HG02973 (cell line): ENCODE results near the gene CCDC141.

Experiments used
- ATAC-seq: cut with Tn5 transposase; IDR thresholded peaks from one replicate; pipeline ENCODE4 v1.9.1; 2021; ENCODE audit warnings: moderate library complexity; ENCODE audit not compliant: unreplicated experiment

Gene CCDC141

GRCh38 chr2:178834086-178834485, 215.9 kb downstream of the CCDC141 start:
- no peak for ATAC-seq

GRCh38 chr2:178833382-178833781, 216.6 kb downstream of the CCDC141 start:
- no peak for ATAC-seq

GRCh38 chr2:178830451-178830850, 219.5 kb downstream of the CCDC141 start:
- no peak for ATAC-seq

GRCh38 chr2:178829981-178830380, 220.0 kb downstream of the CCDC141 start:
- ATAC-seq, result no peak

GRCh38 chr2:178829299-178829960, 220.5 kb downstream of the CCDC141 start:
- no peak for ATAC-seq

GRCh38 chr2:178828486-178828881, 221.5 kb downstream of the CCDC141 start:
- no peak for ATAC-seq

GRCh38 chr2:178827739-178828485, 222.0 kb downstream of the CCDC141 start:
- ATAC-seq, result no peak

- ATAC-seq, result no peak
These were observed 222.8 kb downstream of the CCDC141 start for GRCh38 chr2:178827111-178827510.

- no peak for ATAC-seq
These were observed 224.8 kb downstream of the CCDC141 start for GRCh38 chr2:178825183-178825582.

GRCh38 chr2:178824181-178824580, 225.8 kb downstream of the CCDC141 start:
- no peak for ATAC-seq

GRCh38 chr2:178819992-178820391, 229.9 kb downstream of the CCDC141 start:
- ATAC-seq, result peak; percentile 81

- peak; percentile 39 for ATAC-seq
These were observed 230.6 kb downstream of the CCDC141 start for GRCh38 chr2:178819147-178819875.

GRCh38 chr2:178811901-178812300, 238.0 kb downstream of the CCDC141 start:
- no peak for ATAC-seq

GRCh38 chr2:178811045-178811444, 238.9 kb downstream of the CCDC141 start:
- no peak for ATAC-seq

GRCh38 chr2:178810422-178810821, 239.5 kb downstream of the CCDC141 start:
- ATAC-seq, result no peak

GRCh38 chr2:178807227-178808008, 242.5 kb downstream of the CCDC141 start, which contains the start of gene TTN:
TTN (minus strand) TSS chr2:178807423; CDS start chr2:178804642, 2,781 bp downstream.
- no peak for ATAC-seq

- no peak for ATAC-seq
These were observed 243.4 kb downstream of the CCDC141 start for GRCh38 chr2:178806543-178806942.

GRCh38 chr2:178805457-178805856, 244.5 kb downstream of the CCDC141 start:
- ATAC-seq, result no peak

GRCh38 chr2:178804791-178805190, 245.1 kb downstream of the CCDC141 start:
- ATAC-seq, result peak; percentile 74

GRCh38 chr2:178800510-178800909, 249.4 kb downstream of the CCDC141 start:
- ATAC-seq, result no peak

- no peak for ATAC-seq
These were observed 250.6 kb downstream of the CCDC141 start for GRCh38 chr2:178799305-178799704.
